Measurements from ENCODE around the gene SPIRE1.

DNA sequence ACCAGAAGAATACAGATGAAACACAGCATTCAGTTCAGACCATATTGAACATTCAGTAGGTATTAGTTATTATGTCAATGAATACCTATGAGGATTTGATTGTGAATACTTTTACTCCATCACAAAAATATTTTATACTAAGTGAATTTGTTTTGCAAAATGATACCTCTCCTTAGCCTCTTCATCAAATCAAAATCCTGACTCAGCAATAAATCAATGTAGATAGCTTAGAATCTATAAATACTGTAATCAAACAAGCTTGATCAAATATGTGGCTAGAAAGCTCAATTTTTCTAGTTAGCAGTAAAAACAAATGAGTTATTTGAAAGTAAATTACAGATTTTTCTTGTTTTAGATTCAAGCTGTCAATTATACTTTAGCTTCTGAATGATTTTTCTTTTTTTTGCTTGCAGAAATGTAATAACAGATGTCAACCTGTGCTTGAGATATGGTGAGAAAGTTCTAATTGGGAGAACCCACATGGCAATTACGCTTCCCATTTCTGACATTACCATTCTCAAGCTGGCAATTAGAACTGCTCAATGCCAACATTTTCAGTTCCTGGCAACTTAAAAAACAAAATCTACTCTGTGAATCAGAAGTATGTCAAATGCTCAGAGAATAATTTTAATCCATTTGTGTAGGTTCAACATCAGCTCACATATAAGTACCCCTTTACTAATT, 140.6 kb downstream of the SPIRE1 start:
- TF ChIP-seq POLR2A (IDR thresholded peaks at IDR 0.05) = no peak
- TF ChIP-seq, protein P1, sequence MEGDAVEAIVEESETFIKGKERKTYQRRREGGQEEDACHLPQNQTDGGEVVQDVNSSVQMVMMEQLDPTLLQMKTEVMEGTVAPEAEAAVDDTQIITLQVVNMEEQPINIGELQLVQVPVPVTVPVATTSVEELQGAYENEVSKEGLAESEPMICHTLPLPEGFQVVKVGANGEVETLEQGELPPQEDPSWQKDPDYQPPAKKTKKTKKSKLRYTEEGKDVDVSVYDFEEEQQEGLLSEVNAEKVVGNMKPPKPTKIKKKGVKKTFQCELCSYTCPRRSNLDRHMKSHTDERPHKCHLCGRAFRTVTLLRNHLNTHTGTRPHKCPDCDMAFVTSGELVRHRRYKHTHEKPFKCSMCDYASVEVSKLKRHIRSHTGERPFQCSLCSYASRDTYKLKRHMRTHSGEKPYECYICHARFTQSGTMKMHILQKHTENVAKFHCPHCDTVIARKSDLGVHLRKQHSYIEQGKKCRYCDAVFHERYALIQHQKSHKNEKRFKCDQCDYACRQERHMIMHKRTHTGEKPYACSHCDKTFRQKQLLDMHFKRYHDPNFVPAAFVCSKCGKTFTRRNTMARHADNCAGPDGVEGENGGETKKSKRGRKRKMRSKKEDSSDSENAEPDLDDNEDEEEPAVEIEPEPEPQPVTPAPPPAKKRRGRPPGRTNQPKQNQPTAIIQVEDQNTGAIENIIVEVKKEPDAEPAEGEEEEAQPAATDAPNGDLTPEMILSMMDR (IDR thresholded peaks at IDR 0.05) = no peak
- no peak for TF ChIP-seq EP300 (IDR thresholded peaks at IDR 0.05)

Measured in tibial nerve (tissue), 4 donors.